Fibroblast of lung (primary cell): Measurements from ENCODE around the gene TMPRSS3. TPM values are rescaled to one million over a fixed set of nuclear protein-coding genes. Genes with fewer than 3 reads are reported as not detected.

Experiments used
- DNase-seq, 2 donors: peaks; one replicate each; pipeline versions ENCODE4 v3.0.0 to v3.0.0-alpha.2; 2010; ENCODE audit warnings: low read depth in 2 of 2
- H2AFZ ChIP-seq: 2 replicates; pipeline ENCODE4 v1.5.1; 2012; ENCODE audit warnings: low read length, control low read depth, inconsistent platforms
- H3K27ac ChIP-seq: 2 replicates; pipeline ENCODE4 v1.5.1; 2011; ENCODE audit warnings: low read length, control low read depth; ENCODE audit not compliant: insufficient read depth
- H3K27me3 ChIP-seq: 2 replicates; pipeline ENCODE4 v1.5.1; 2011; ENCODE audit warnings: mild to moderate bottlenecking, low read length; ENCODE audit not compliant: control insufficient read depth, insufficient read depth
- H3K36me3 ChIP-seq: 2 replicates; pipeline ENCODE4 v1.5.1; 2011; ENCODE audit warnings: low read length; ENCODE audit not compliant: control insufficient read depth, insufficient read depth
- H3K4me1 ChIP-seq: 2 replicates; pipeline ENCODE4 v1.5.1; 2011; ENCODE audit warnings: low read length; ENCODE audit not compliant: control insufficient read depth, insufficient read depth; ENCODE audit errors: extremely low read depth
- H3K4me2 ChIP-seq: 2 replicates; pipeline ENCODE4 v1.5.1; 2011; ENCODE audit warnings: low read length, control low read depth; ENCODE audit not compliant: insufficient read depth; ENCODE audit errors: extremely low read depth
- H3K4me3 ChIP-seq, 4 experiments: fragments of 200-600 bp in 1 of 4; sonication (generic) in 1 of 4; replicated peaks in 1 of 4; 2 replicates each; pipeline ENCODE4 v1.5.1; 2011 to 2016; ENCODE audit warnings: low read length in 4 of 4, low read depth in 3 of 4, mild to moderate bottlenecking in 3 of 4, control low read depth in 2 of 4, inconsistent platforms in 1 of 4, mixed read lengths in 1 of 4; ENCODE audit not compliant: insufficient read depth in 1 of 4; ENCODE audit errors: control extremely low read depth in 1 of 4
- H3K79me2 ChIP-seq: 2 replicates; pipeline ENCODE4 v1.5.1; 2012; ENCODE audit warnings: mild to moderate bottlenecking, low read length, inconsistent platforms; ENCODE audit not compliant: control insufficient read depth, insufficient read depth
- H3K9ac ChIP-seq: 2 replicates; pipeline ENCODE4 v1.5.1; 2011; ENCODE audit warnings: mild to moderate bottlenecking, low read length, control low read depth; ENCODE audit not compliant: insufficient read depth
- H3K9me3 ChIP-seq: 2 replicates; pipeline ENCODE4 v1.5.1; 2012; ENCODE audit warnings: low read depth, low read length; ENCODE audit not compliant: control insufficient read depth, insufficient read depth
- H4K20me1 ChIP-seq: 2 replicates; pipeline ENCODE4 v1.5.1; 2011; ENCODE audit warnings: low read length; ENCODE audit not compliant: control insufficient read depth, insufficient read depth; ENCODE audit errors: extremely low read depth
- CTCF ChIP-seq, 2 donors: IDR thresholded peaks in 1 of 2; conservative IDR thresholded peaks in 1 of 2; 1 replicate in 1 of 2; 2 replicates in 1 of 2; pipeline ENCODE4 v1.5.1; 2011 to 2012; ENCODE audit warnings: low read length in 2 of 2, control low read depth in 1 of 2, inconsistent platforms in 1 of 2, low read depth in 1 of 2, mild to moderate bottlenecking in 1 of 2
- EZH2 ChIP-seq: IDR thresholded peaks from 2 replicates; pipeline ENCODE4 v1.5.1; 2012; ENCODE audit warnings: low read length, control low read depth, mild to moderate bottlenecking; ENCODE audit errors: missing control alignments
- polyA plus RNA-seq, 2 donors: library from polyadenylated mRNA; depleted of rRNA in 1 of 2; stranded (reverse) in 1 of 2; unstranded in 1 of 2; fragments of >200 nt; gene quantifications; 2 replicates each; pipeline ENCODE4 v1.2.1, GENCODE V29; 2011 to 2012; ENCODE audit warnings: missing spikeins in 1 of 2
- total RNA-seq: library from RNA; depleted of rRNA; stranded (reverse); fragments of >200 nt; gene quantifications from 2 replicates; pipeline ENCODE4 v1.2.1, GENCODE V29; 2014

Gene TMPRSS3
- total and polyA plus RNA-seq, 2 donors (not counting 1 experiment from before 2014, with no cell fraction given), result not detected

GRCh38 chr21:42338729-42339715, 56.8 kb downstream of the TMPRSS3 start:
- Histone ChIP-seq H3K27me3 (peaks cover 2% of the 10 kb centered on the region), H3K4me2 (no peak overlapping the region), H3K9me3 (no peaks in the 10 kb centered on the region), H3K4me1 (no peaks in the 10 kb centered on the region), H3K9ac (no peak overlapping the region), H2AFZ (no peak overlapping the region), H3K27ac (no peak overlapping the region), H4K20me1 (no peaks in the 10 kb centered on the region), H3K79me2 (no peaks in the 10 kb centered on the region), H3K4me3 (no peak overlapping the region), H3K36me3 (no peaks in the 10 kb centered on the region)
- no peak for TF ChIP-seq CTCF (conservative IDR thresholded peaks at IDR 0.05 in 1 of 2, IDR thresholded peaks at IDR 0.05 in 1 of 2; ENCODE audit: low read depth in 1 of 2, low read length in 2 of 2)
- TF ChIP-seq EZH2, result no peak
- DNase-seq, result no peak

GRCh38 chr21:42337830-42338728, 57.8 kb downstream of the TMPRSS3 start:
- no peak overlapping the region for H3K4me3 ChIP-seq
- H3K4me1 ChIP-seq, result no peaks in the 10 kb centered on the region
- H3K27ac ChIP-seq, result no peak overlapping the region
- no peak for TF ChIP-seq EZH2
- TF ChIP-seq CTCF (conservative IDR thresholded peaks at IDR 0.05 in 1 of 2, IDR thresholded peaks at IDR 0.05 in 1 of 2; ENCODE audit: low read depth in 1 of 2, low read length in 2 of 2), result peak; percentile 31 to 72
- peak; percentile 35 to 50 for DNase-seq
- H3K36me3 ChIP-seq, result no peaks in the 10 kb centered on the region
- no peaks in the 10 kb centered on the region for H3K9me3 ChIP-seq
- H3K4me2 ChIP-seq, result no peak overlapping the region
- H3K27me3 ChIP-seq, result peaks cover 2% of the 10 kb centered on the region
- H2AFZ ChIP-seq, result no peak overlapping the region
- H3K79me2 ChIP-seq, result no peaks in the 10 kb centered on the region
- H3K9ac ChIP-seq, result no peak overlapping the region
- no peaks in the 10 kb centered on the region for H4K20me1 ChIP-seq

GRCh38 chr21:42337276-42337675, 58.6 kb downstream of the TMPRSS3 start:
- Histone ChIP-seq H3K9ac (no peak overlapping the region), H4K20me1 (no peaks in the 10 kb centered on the region), H2AFZ (no peak overlapping the region), H3K27ac (no peak overlapping the region), H3K79me2 (no peaks in the 10 kb centered on the region), H3K36me3 (no peaks in the 10 kb centered on the region), H3K4me1 (no peaks in the 10 kb centered on the region), H3K9me3 (no peaks in the 10 kb centered on the region), H3K4me2 (no peak overlapping the region), H3K4me3 (no peak overlapping the region), H3K27me3 (peaks cover 2% of the 10 kb centered on the region)
- TF ChIP-seq CTCF (conservative IDR thresholded peaks at IDR 0.05 in 1 of 2, IDR thresholded peaks at IDR 0.05 in 1 of 2; ENCODE audit: low read depth in 1 of 2, low read length in 2 of 2) (no peak), EZH2 (no peak)
- no peak for DNase-seq
